Stomach (tissue), 4 donors: ENCODE measurements around the gene AKT1S1.

Experiments used
- EP300 ChIP-seq: sonication (generic); formaldehyde crosslinking; IDR thresholded peaks from one replicate; pipeline ENCODE4 v1.6.1; 2017; ENCODE audit warnings: antibody characterized with exemption
- POLR2A ChIP-seq, 4 donors: fragments of 450-650 bp; IDR thresholded peaks; one replicate each; pipeline ENCODE4 v1.6.1; 2016; ENCODE audit warnings: antibody characterized with exemption in 4 of 4, control low read depth in 2 of 4, mild to moderate bottlenecking in 1 of 4, moderate library complexity in 1 of 4
- TF ChIP-seq, protein P1 (sequence below), 7 experiments: fragments of 450-650 bp in 4 of 7; fragments of 200-600 bp in 3 of 7; sonication (generic) in 3 of 7; IDR thresholded peaks; one replicate each; pipeline ENCODE4 v1.5.1; 2016 to 2019; ENCODE audit warnings: antibody characterized with exemption in 7 of 7, control low read depth in 2 of 7, mild to moderate bottlenecking in 1 of 7

DNA sequence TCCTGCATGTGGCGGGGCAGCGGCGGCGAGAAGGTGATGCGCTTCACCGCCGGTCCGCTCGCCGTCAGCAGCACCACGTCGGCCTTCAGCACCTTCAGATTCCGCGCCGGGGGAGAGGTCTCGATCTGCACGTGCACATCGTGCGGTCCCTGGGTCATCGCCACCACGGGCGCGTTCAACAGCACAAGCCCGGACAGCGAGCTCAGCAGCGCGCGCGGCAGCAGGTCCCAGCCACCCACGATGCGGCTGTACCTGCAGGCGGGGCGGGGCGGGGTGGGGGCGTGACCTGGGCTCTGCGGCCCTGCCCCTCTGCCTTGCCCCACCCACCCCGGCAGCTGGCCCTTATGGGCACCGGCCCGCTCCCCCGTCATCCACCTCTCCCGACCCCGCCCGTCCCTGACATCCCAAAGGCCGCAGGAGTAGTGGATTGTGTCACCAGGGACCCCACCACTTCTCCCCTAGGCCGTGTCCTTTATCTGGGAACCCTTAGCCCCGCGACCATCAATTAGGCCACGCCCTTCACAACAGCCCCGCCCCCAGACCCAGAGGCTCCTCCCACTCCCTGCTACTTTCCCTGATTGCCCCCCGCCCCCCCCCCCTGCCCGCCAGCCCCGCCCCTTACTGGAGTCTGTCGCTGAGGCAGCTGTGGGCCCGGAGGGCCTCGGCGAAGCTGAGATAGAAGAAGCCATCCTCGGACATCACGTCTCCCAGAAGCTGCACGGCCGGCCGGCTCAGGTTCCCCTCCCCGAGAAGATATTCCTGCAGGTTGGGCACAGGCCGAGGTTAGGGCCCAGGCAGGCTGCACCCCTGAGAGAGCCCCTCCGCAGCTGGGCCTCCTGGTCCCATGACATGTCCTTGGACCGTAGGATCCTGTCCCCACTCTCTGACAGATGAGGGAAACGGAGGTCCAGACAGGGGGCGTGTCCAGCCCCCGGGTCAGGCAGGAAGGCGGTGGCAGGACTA lies 13.5 kb upstream of the AKT1S1 start:
- TF ChIP-seq, protein P1, sequence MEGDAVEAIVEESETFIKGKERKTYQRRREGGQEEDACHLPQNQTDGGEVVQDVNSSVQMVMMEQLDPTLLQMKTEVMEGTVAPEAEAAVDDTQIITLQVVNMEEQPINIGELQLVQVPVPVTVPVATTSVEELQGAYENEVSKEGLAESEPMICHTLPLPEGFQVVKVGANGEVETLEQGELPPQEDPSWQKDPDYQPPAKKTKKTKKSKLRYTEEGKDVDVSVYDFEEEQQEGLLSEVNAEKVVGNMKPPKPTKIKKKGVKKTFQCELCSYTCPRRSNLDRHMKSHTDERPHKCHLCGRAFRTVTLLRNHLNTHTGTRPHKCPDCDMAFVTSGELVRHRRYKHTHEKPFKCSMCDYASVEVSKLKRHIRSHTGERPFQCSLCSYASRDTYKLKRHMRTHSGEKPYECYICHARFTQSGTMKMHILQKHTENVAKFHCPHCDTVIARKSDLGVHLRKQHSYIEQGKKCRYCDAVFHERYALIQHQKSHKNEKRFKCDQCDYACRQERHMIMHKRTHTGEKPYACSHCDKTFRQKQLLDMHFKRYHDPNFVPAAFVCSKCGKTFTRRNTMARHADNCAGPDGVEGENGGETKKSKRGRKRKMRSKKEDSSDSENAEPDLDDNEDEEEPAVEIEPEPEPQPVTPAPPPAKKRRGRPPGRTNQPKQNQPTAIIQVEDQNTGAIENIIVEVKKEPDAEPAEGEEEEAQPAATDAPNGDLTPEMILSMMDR (IDR thresholded peaks at IDR 0.05) = peak in 1 of 7 experiments; percentile 16
- TF ChIP-seq POLR2A (IDR thresholded peaks at IDR 0.05) (no peak), EP300 (no peak)
